Neutrophil (primary cell): ENCODE results near the gene PDZRN4.

ENCODE experiments used
- H3K27ac ChIP-seq: fragments of 200-600 bp; sonication (generic); 2 replicates; pipeline ENCODE4 v1.5.1; 2016; ENCODE audit warnings: mild to moderate bottlenecking, moderate library complexity
- H3K27me3 ChIP-seq: fragments of 200-600 bp; sonication (generic); 2 replicates; pipeline ENCODE4 v1.6.0; 2016; ENCODE audit warnings: mild to moderate bottlenecking
- H3K36me3 ChIP-seq: fragments of 200-600 bp; sonication (generic); 2 replicates; pipeline ENCODE4 v1.5.1; 2017
- H3K4me1 ChIP-seq, 2 experiments: fragments of 200-600 bp in 1 of 2; sonication (generic) in 1 of 2; 1 replicate in 1 of 2; 2 replicates in 1 of 2; pipeline versions ENCODE4 v1.5.1 to v1.6.1; 2013 to 2016; ENCODE audit warnings: low read depth in 1 of 2, low read length in 1 of 2, mild to moderate bottlenecking in 1 of 2, moderate library complexity in 1 of 2; ENCODE audit not compliant: control insufficient read depth in 1 of 2, insufficient read depth in 1 of 2
- H3K4me3 ChIP-seq, 2 experiments: fragments of 200-600 bp in 1 of 2; sonication (generic) in 1 of 2; 1 replicate in 1 of 2; 2 replicates in 1 of 2; pipeline ENCODE4 v1.5.1; 2013 to 2016; ENCODE audit warnings: low read depth in 1 of 2, low read length in 1 of 2, mild to moderate bottlenecking in 1 of 2, moderate library complexity in 1 of 2
- H3K9me3 ChIP-seq: fragments of 200-600 bp; sonication (generic); 2 replicates; pipeline ENCODE4 v1.5.1; 2016
- CTCF ChIP-seq: fragments of 200-600 bp; sonication (generic); IDR thresholded peaks from 2 replicates; pipeline ENCODE4 v1.5.1; 2016; ENCODE audit warnings: antibody characterized with exemption

Gene PDZRN4

GRCh38 chr12:41556176-41556575 lies 368.1 kb downstream of the PDZRN4 start:
- Histone ChIP-seq H3K27ac (no peak overlapping the region), H3K36me3 (no peaks in the 10 kb centered on the region), H3K4me3 (no peak overlapping the region), H3K4me1 (no peaks in the 10 kb centered on the region), H3K27me3 (no peaks in the 10 kb centered on the region), H3K9me3 (no peaks in the 10 kb centered on the region)
- no peak for TF ChIP-seq CTCF

GRCh38 chr12:41557344-41557743 lies 369.2 kb downstream of the PDZRN4 start:
- Histone ChIP-seq H3K4me1 (no peaks in the 10 kb centered on the region), H3K9me3 (no peaks in the 10 kb centered on the region), H3K27ac (no peak overlapping the region), H3K4me3 (no peak overlapping the region), H3K27me3 (no peaks in the 10 kb centered on the region), H3K36me3 (no peaks in the 10 kb centered on the region)
- TF ChIP-seq CTCF: no peak

- Histone ChIP-seq H3K36me3 (no peaks in the 10 kb centered on the region), H3K4me1 (no peaks in the 10 kb centered on the region), H3K9me3 (no peaks in the 10 kb centered on the region), H3K27me3 (no peaks in the 10 kb centered on the region), H3K27ac (no peak overlapping the region), H3K4me3 (no peak overlapping the region)
- TF ChIP-seq CTCF: no peak
These were observed 370.6 kb downstream of the PDZRN4 start for GRCh38 chr12:41558671-41559070.

DNA sequence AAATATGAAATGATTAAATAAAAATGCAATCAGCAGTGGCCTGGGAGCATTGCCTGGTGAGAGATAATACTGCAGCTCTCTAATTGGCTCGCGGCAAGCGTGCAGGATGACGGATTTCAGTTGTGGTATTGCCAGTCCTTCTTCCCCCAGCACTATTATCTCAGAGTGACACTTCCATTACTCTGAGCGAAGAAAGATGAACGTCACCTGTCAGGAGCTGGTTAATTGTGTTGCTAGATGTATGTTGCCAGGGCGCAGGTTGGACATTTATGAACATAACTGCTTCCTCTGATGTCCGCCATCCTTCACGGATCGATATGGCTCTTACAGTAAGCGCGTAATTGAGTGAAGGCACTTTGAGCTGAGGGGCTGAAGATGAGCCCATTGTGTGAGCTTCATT lies 374.9 kb downstream of the PDZRN4 start:
- no peaks in the 10 kb centered on the region for H3K4me1 ChIP-seq
- H3K9me3 ChIP-seq: no peaks in the 10 kb centered on the region
- no peaks in the 10 kb centered on the region for H3K36me3 ChIP-seq
- no peak for TF ChIP-seq CTCF
- no peaks in the 10 kb centered on the region for H3K27me3 ChIP-seq
- no peak overlapping the region for H3K4me3 ChIP-seq
- H3K27ac ChIP-seq: no peak overlapping the region

GRCh38 chr12:41564816-41565215 lies 376.7 kb downstream of the PDZRN4 start:
- TF ChIP-seq CTCF: no peak
- Histone ChIP-seq H3K4me1 (no peaks in the 10 kb centered on the region), H3K27me3 (no peaks in the 10 kb centered on the region), H3K4me3 (no peak overlapping the region), H3K9me3 (no peaks in the 10 kb centered on the region), H3K36me3 (no peaks in the 10 kb centered on the region), H3K27ac (no peak overlapping the region)

- no peak for TF ChIP-seq CTCF
- Histone ChIP-seq H3K4me3 (no peak overlapping the region), H3K27ac (no peak overlapping the region), H3K9me3 (no peaks in the 10 kb centered on the region), H3K27me3 (no peaks in the 10 kb centered on the region), H3K4me1 (no peaks in the 10 kb centered on the region), H3K36me3 (no peaks in the 10 kb centered on the region)
These were observed 378.6 kb downstream of the PDZRN4 start for GRCh38 chr12:41566703-41567102.
